GM18868 (cell line): Measurements from ENCODE around the gene GPR179.
"Not testable (repeated sequence)": the region's sequence is repeated elsewhere in the genome, so short reads cannot be mapped to it uniquely, and the experiment has no call there.

ENCODE experiments used
- ATAC-seq: cut with Tn5 transposase; IDR thresholded peaks from one replicate; pipeline ENCODE4 v1.9.1; 2021; ENCODE audit warnings: mild to moderate bottlenecking, moderate library complexity; ENCODE audit not compliant: unreplicated experiment

The GPR179 gene

GRCh38 chr17:38325221-38325851, 18.4 kb downstream of the GPR179 start:
- no peak for ATAC-seq

GRCh38 chr17:38324772-38325171, 19.0 kb downstream of the GPR179 start:
- ATAC-seq = no peak

- no peak for ATAC-seq
Observed at GRCh38 chr17:38324141-38324697, 19.5 kb downstream of the GPR179 start.

DNA sequence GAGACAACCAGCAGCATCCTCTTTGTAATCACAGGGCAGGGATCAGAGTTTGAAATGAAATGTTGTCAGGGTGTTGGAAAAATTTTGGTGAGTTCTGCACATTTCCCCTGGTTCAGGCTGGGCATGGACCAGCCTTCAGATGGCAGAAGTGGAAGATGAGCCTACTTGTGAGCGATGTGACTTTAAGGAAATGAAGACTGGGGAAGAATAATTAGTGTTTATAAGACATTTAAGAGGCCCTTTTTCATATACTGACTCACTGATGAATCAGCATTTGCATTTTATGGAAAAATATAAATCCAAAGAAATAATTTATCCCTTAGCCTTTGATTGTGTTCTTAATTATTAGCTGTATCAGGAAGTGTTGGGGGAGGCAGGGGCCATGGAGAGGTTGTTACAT, 20.9 kb downstream of the GPR179 start:
- ATAC-seq = no peak

GRCh38 chr17:38322156-38322779, 21.5 kb downstream of the GPR179 start:
- no peak for ATAC-seq

DNA sequence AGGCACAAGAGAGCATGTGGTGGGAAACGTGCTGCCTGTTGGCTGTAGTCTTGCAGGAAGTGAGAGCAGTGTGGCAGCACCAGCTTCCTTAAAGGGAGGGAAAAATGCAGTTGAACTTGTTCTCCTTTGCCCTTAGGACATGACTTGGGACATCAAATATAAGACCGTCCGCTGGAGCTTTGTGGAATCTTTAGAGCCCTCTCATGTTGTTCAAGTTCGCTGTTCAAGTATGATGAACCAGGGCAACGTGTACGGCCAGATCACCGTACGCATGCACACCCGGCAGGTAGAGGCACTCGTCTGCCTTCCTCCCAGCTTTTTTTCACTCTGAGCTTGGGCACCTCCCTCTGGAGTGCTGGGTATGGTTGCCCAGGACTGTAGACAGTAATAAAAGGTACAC, 23.3 kb downstream of the GPR179 start:
- ATAC-seq = no peak

DNA sequence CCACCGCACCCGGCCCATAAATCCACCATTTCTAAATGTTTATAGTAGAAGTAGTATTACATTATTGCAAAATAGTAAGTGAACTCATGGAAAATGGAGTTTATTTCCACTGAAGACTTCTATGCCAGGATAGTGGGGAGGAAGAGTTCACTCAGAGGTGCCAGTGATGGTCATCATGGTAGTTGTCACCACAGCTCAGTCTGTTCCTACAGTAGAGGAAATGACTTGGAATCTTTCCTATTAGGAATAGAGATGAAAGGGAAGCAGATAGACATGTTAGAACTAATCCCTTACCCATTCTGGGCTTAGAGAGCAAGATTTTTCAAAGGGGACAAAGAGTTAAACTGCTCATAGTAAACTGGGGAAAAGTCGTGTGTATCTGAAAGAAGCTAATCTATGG, 26.7 kb downstream of the GPR179 start:
- ATAC-seq = no peak

GRCh38 chr17:38315497-38315896, 28.3 kb downstream of the GPR179 start:
- ATAC-seq = no peak

GRCh38 chr17:38296834-38297517, 46.8 kb downstream of the GPR179 start, which contains the start of gene MRPL45:
Gene MRPL45, plus strand, starts transcription at chr17:38297168. Its CDS starts 16 bp downstream, at chr17:38297184.
- ATAC-seq = peak; percentile 94

GRCh38 chr17:38295602-38296365, 48.0 kb downstream of the GPR179 start:
- ATAC-seq = not testable (repeated sequence)

- ATAC-seq = not testable (repeated sequence)
Observed at GRCh38 chr17:38289760-38290159, 54.0 kb downstream of the GPR179 start.

GRCh38 chr17:38288217-38288827, 55.4 kb downstream of the GPR179 start:
- not testable (repeated sequence) for ATAC-seq

GRCh38 chr17:38286501-38287091, 57.2 kb downstream of the GPR179 start:
- peak; percentile 65 for ATAC-seq

DNA sequence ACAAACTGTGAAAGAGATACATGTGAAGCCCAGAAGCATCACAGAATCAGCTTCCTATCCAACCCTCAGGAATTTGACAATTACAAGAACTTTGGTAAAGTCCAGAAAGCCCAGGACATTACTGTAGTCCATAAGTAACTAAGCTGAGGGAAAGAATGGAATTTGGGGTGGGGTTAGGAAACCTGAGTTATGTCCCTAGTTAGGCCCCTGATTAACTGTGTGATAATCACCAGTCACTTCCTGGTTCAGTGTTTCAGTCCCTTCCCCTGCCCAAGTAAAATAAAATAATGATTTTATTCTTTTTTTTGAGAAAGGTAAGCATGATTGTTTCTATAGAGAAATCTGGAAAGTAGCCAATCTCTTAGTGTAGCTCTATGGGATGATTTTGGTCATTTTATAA, 57.8 kb downstream of the GPR179 start:
- not testable (repeated sequence) for ATAC-seq
